SK-N-SH (cell line): ENCODE results near the gene HS3ST5. TPM values are rescaled to one million over a fixed set of nuclear protein-coding genes. Genes with fewer than 3 reads are reported as not detected.
"Not testable (repeated sequence)": the region's sequence is repeated elsewhere in the genome, so short reads cannot be mapped to it uniquely, and the experiment has no call there.

Experiments used
- CTCF ChIA-PET: fragments of 300-600, 350-600 bp; formaldehyde crosslinking; extraction: SDS; loops from one replicate; lab custom pipeline; 2021; lab: Yijun Ruan, JAX
- POLR2A ChIA-PET: fragments of 350-600 bp; sonication (Branson Sonifier 250); formaldehyde crosslinking; extraction: SDS; loops from one replicate; lab custom pipeline; 2020; ENCODE audit warnings: antibody characterized with exemption, inconsistent platforms; lab: Yijun Ruan, JAX
- DNase-seq: peaks from one replicate; pipeline ENCODE4 v3.0.0; 2012
- H2AFZ ChIP-seq: fragments of 200-600 bp; sonication (generic); 2 replicates; pipeline ENCODE4 v1.8.1; 2016; ENCODE audit warnings: antibody characterized with exemption, mild to moderate bottlenecking, low read depth
- H3F3A ChIP-seq: fragments of 200-600 bp; sonication (generic); replicated peaks from 2 replicates; pipeline ENCODE3; 2016; ENCODE audit warnings: antibody characterized with exemption, mild to moderate bottlenecking; ENCODE audit not compliant: insufficient read depth
- H3K27ac ChIP-seq, 2 experiments: fragments of 200-500 bp in 1 of 2; fragments of 200-600 bp in 1 of 2; sonication (Bioruptor generic) in 1 of 2; sonication (generic), shearing (Covaris generic) in 1 of 2; 2 replicates each; pipeline versions ENCODE4 v1.5.1 to v1.6.1; 2014 to 2016; ENCODE audit warnings: low read depth in 2 of 2, inconsistent platforms in 1 of 2, low read length in 1 of 2, mild to moderate bottlenecking in 1 of 2, mixed read lengths in 1 of 2
- H3K27me3 ChIP-seq: fragments of 200-600 bp; sonication (generic), shearing (Covaris generic); 2 replicates; pipeline ENCODE4 v1.6.1; 2016; ENCODE audit warnings: mixed run types; ENCODE audit not compliant: insufficient read depth
- H3K36me3 ChIP-seq, 2 experiments: fragments of 200-500 bp in 1 of 2; fragments of 200-600 bp in 1 of 2; sonication (Bioruptor generic) in 1 of 2; sonication (generic) in 1 of 2; replicated peaks in 1 of 2; 2 replicates each; pipeline versions ENCODE3 to v1.5.1; 2014 to 2016; ENCODE audit warnings: low read length in 1 of 2, mild to moderate bottlenecking in 1 of 2; ENCODE audit not compliant: insufficient read depth in 2 of 2, control insufficient read depth in 1 of 2
- H3K4me1 ChIP-seq, 2 experiments: fragments of 200-500 bp in 1 of 2; fragments of 200-600 bp in 1 of 2; sonication (Bioruptor generic) in 1 of 2; sonication (generic), shearing (Covaris generic) in 1 of 2; 2 replicates each; pipeline versions ENCODE4 v1.5.1 to v1.6.1; 2014 to 2016; ENCODE audit warnings: low read depth in 1 of 2, low read length in 1 of 2, mixed run types in 1 of 2; ENCODE audit not compliant: insufficient read depth in 2 of 2, control insufficient read depth in 1 of 2
- H3K4me2 ChIP-seq: fragments of 200-600 bp; sonication (generic), shearing (Covaris generic); 2 replicates; pipeline ENCODE4 v1.6.1; 2017; ENCODE audit warnings: mixed run types
- H3K4me3 ChIP-seq, 2 experiments: fragments of 200-500 bp in 1 of 2; fragments of 200-600 bp in 1 of 2; sonication (Bioruptor generic) in 1 of 2; sonication (generic), shearing (Covaris generic) in 1 of 2; 2 replicates each; pipeline versions ENCODE4 v1.5.1 to v1.8.1; 2014 to 2016; ENCODE audit warnings: low read depth in 2 of 2, inconsistent platforms in 1 of 2, low read length in 1 of 2, mild to moderate bottlenecking in 1 of 2, mixed read lengths in 1 of 2, moderate library complexity in 1 of 2
- H3K79me2 ChIP-seq: fragments of 200-600 bp; sonication (generic); 2 replicates; pipeline ENCODE4 v1.8.1; 2017; ENCODE audit warnings: mild to moderate bottlenecking; ENCODE audit not compliant: insufficient read depth
- H3K9ac ChIP-seq: fragments of 200-600 bp; sonication (generic); 2 replicates; pipeline ENCODE4 v1.6.1; 2017; ENCODE audit warnings: mixed run types
- H3K9me2 ChIP-seq: fragments of 200-600 bp; sonication (generic); 2 replicates; pipeline ENCODE4 v1.6.1; 2017; ENCODE audit warnings: mixed run types
- H3K9me3 ChIP-seq: fragments of 200-600 bp; sonication (generic); 2 replicates; pipeline ENCODE4 v1.6.1; 2017; ENCODE audit warnings: mixed run types, mild to moderate bottlenecking, moderate library complexity
- H4K20me1 ChIP-seq: fragments of 200-600 bp; sonication (generic); 2 replicates; pipeline ENCODE4 v1.6.1; 2017; ENCODE audit warnings: mild to moderate bottlenecking, mixed run types; ENCODE audit not compliant: insufficient read depth
- CHD2 ChIP-seq: fragments of 150-350 bp; IDR thresholded peaks from 2 replicates; pipeline ENCODE4 v1.6.1; 2018; ENCODE audit warnings: low read length; ENCODE audit not compliant: partially characterized antibody
- ELF1 ChIP-seq: IDR thresholded peaks from 2 replicates; pipeline ENCODE4 v1.4.0; 2012
- FOXJ3 ChIP-seq: sonication (generic); formaldehyde crosslinking; IDR thresholded peaks from 2 replicates; pipeline ENCODE4 v1.5.1; 2020; ENCODE audit warnings: mild to moderate bottlenecking, missing genetic modification reagents
- GABPA ChIP-seq: IDR thresholded peaks from 2 replicates; pipeline ENCODE4 v1.4.0; 2012; ENCODE audit warnings: low read depth, mild to moderate bottlenecking
- GATA2 ChIP-seq: sonication (generic); formaldehyde crosslinking; IDR thresholded peaks from 2 replicates; pipeline ENCODE4 v1.5.0; 2020; ENCODE audit warnings: mild to moderate bottlenecking, missing genetic modification reagents
- MEF2A ChIP-seq: IDR thresholded peaks from 2 replicates; pipeline ENCODE4 v1.4.0; 2012; ENCODE audit warnings: low read depth, borderline replicate concordance
- MXI1 ChIP-seq: IDR thresholded peaks from 2 replicates; pipeline ENCODE4 v1.6.1; 2012; ENCODE audit warnings: mild to moderate bottlenecking, low read depth, low read length, improper control_type of control experiment
- POLR2AphosphoS5 ChIP-seq: IDR thresholded peaks from 2 replicates; pipeline ENCODE4 v1.6.1; 2012; ENCODE audit warnings: low read depth, low read length
- RXRA ChIP-seq: IDR thresholded peaks from 2 replicates; pipeline ENCODE4 v1.4.0; 2012; ENCODE audit warnings: low read depth, mild to moderate bottlenecking, borderline replicate concordance
- SIN3A ChIP-seq: IDR thresholded peaks from 2 replicates; pipeline ENCODE4 v1.6.1; 2012; ENCODE audit warnings: low read depth, mild to moderate bottlenecking, low read length, moderate library complexity, borderline replicate concordance
- TAF1 ChIP-seq: IDR thresholded peaks from 2 replicates; pipeline ENCODE4 v1.6.1; 2012; ENCODE audit warnings: low read depth, mild to moderate bottlenecking, low read length, moderate library complexity, borderline replicate concordance
- TCF12 ChIP-seq: IDR thresholded peaks from 2 replicates; pipeline ENCODE4 v1.4.0; 2012
- YY1 ChIP-seq: IDR thresholded peaks from 2 replicates; pipeline ENCODE4 v1.4.0; 2012; ENCODE audit warnings: low read depth, mild to moderate bottlenecking
- WGBS: methylation state at CpG from one replicate; pipeline ENCODE4 v1.1.6; 2017; ENCODE audit warnings: low lambda C conversion rate; 5-methylcytosine and 5-hydroxymethylcytosine counted together
- polyA plus RNA-seq, 3 experiments: library from polyadenylated mRNA; depleted of rRNA; stranded (reverse); fragments of >200 nt; gene quantifications; 2 replicates each; pipeline ENCODE4 v1.2.3, GENCODE V29; 2012
- TF ChIP-seq, protein P1 (sequence below): IDR thresholded peaks from 2 replicates; pipeline ENCODE4; 2012
- TF ChIP-seq, protein P2 (sequence below): IDR thresholded peaks from 2 replicates; pipeline ENCODE4 v1.4.0; 2012; ENCODE audit warnings: low read depth, borderline replicate concordance
- TF ChIP-seq, protein P3 (sequence below): IDR thresholded peaks from 2 replicates; pipeline ENCODE4 v1.4.0; 2012; ENCODE audit warnings: low read depth
- TF ChIP-seq, protein P4 (sequence below): IDR thresholded peaks from 2 replicates; pipeline ENCODE4 v1.4.0; 2012; ENCODE audit warnings: low read depth, borderline replicate concordance

Gene HS3ST5
- polyA plus RNA-seq, 1 of the 3 experiments (the other 2 are of a cell fraction), result 0.02 TPM

DNA sequence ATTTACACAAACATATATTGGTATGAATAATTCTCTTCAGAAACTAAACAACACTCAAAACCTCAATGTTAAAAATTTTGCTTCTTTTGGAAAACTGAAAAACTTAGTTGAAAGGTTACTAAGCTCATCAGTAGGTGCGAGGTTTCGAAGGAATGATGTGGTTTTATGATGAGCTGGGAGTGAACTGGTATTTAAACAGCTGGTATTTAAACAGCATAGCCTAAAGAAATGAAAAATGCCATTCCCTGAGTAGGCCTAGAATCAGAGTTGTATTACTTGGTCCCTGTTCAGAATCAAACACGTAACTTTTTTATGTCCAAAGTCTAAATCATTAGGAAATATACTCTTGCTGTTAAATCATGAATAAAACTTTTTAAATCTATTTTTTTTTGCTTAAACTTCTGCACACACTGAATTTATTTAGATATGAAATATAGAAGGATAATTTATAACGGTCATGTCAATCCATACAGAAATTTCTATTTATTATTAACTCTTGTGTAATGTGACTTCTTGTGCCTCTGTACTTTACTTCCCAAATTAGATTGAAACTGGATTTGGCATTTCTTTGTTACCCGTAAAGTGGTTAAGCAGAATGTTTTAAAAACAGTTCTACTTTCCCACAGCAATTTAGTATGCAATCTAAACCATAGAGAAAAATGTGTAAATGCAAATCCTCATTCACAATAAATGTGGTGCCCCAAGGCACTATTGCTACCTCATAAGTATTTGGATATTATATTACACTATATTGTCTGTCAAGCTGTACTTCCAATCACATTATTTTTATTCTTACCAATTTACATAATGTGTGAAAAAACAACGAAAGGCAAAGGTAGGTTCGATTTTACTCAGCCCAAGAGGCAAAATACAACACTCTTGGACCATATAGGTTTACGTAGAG lies 124.1 kb downstream of the HS3ST5 start:
- Histone ChIP-seq H3K4me3 (no peak overlapping the region), H3K9ac (no peak overlapping the region), H3K79me2 (no peaks in the 10 kb centered on the region), H3K27ac (no peak overlapping the region), H3K4me2 (no peak overlapping the region), H3K36me3 (no peaks in the 10 kb centered on the region), H3K9me3 (no peaks in the 10 kb centered on the region), H3K4me1 (no peaks in the 10 kb centered on the region), H4K20me1 (no peaks in the 10 kb centered on the region), H3K9me2 (no peaks in the 10 kb centered on the region), H3K27me3 (no peaks in the 10 kb centered on the region), H3F3A (no peaks in the 10 kb centered on the region), H2AFZ (no peak overlapping the region)
- WGBS, result 36% methylated on average over 8 of the region's 8 CpGs
- DNase-seq, result no peak
- TF ChIP-seq, protein P1, sequence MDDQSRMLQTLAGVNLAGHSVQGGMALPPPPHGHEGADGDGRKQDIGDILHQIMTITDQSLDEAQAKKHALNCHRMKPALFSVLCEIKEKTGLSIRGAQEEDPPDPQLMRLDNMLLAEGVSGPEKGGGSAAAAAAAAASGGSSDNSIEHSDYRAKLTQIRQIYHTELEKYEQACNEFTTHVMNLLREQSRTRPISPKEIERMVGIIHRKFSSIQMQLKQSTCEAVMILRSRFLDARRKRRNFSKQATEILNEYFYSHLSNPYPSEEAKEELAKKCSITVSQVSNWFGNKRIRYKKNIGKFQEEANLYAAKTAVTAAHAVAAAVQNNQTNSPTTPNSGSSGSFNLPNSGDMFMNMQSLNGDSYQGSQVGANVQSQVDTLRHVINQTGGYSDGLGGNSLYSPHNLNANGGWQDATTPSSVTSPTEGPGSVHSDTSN, result no peak
- TF ChIP-seq YY1, result no peak
- no peak for TF ChIP-seq TAF1
- TF ChIP-seq TCF12, result no peak
- TF ChIP-seq SIN3A, result no peak
- TF ChIP-seq, protein P2, sequence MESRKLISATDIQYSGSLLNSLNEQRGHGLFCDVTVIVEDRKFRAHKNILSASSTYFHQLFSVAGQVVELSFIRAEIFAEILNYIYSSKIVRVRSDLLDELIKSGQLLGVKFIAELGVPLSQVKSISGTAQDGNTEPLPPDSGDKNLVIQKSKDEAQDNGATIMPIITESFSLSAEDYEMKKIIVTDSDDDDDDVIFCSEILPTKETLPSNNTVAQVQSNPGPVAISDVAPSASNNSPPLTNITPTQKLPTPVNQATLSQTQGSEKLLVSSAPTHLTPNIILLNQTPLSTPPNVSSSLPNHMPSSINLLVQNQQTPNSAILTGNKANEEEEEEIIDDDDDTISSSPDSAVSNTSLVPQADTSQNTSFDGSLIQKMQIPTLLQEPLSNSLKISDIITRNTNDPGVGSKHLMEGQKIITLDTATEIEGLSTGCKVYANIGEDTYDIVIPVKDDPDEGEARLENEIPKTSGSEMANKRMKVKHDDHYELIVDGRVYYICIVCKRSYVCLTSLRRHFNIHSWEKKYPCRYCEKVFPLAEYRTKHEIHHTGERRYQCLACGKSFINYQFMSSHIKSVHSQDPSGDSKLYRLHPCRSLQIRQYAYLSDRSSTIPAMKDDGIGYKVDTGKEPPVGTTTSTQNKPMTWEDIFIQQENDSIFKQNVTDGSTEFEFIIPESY, result no peak
- no peak for TF ChIP-seq MEF2A
- no peak for TF ChIP-seq MXI1
- no peak for TF ChIP-seq FOXJ3
- no peak for TF ChIP-seq GATA2 (CRISPR knock-in tag)
- TF ChIP-seq RXRA, result no peak
- TF ChIP-seq GABPA, result no peak
- TF ChIP-seq POLR2AphosphoS5, result no peak
- TF ChIP-seq, protein P3, sequence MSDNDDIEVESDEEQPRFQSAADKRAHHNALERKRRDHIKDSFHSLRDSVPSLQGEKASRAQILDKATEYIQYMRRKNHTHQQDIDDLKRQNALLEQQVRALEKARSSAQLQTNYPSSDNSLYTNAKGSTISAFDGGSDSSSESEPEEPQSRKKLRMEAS, result no peak
- TF ChIP-seq ELF1, result no peak
- no peak for TF ChIP-seq CHD2
- TF ChIP-seq, protein P4, sequence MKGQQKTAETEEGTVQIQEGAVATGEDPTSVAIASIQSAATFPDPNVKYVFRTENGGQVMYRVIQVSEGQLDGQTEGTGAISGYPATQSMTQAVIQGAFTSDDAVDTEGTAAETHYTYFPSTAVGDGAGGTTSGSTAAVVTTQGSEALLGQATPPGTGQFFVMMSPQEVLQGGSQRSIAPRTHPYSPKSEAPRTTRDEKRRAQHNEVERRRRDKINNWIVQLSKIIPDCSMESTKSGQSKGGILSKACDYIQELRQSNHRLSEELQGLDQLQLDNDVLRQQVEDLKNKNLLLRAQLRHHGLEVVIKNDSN, result no peak
- CTCF ChIA-PET, result no interaction called here
- POLR2A ChIA-PET, result no interaction called here

DNA sequence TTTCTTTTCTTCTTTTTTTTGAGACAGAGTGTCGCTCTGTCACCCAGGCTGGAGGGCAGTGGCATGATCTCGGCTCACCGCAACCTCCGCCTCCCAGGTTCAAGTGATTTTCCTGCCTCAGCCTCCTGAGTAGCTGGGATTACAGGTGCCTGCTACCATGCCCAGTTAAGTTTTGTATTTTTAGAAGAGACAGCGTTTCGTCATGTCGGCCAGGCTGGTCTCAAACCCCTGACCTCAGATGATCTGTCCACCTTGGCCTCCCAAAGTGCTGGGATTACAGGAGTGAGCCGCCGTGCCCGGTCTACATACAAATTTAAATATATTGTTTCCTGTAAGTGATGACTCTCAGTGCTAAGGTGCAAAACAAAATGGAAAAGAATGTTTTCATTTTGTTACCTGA lies 124.8 kb downstream of the HS3ST5 start:
- H3K4me2 ChIP-seq, H3K27me3 ChIP-seq, H2AFZ ChIP-seq, CTCF ChIA-PET, H3F3A ChIP-seq, POLR2A ChIA-PET, H3K9ac ChIP-seq, H3K9me3 ChIP-seq, DNase-seq, H3K36me3 ChIP-seq, H3K79me2 ChIP-seq, H3K4me3 ChIP-seq, H4K20me1 ChIP-seq, H3K27ac ChIP-seq, H3K4me1 ChIP-seq, H3K9me2 ChIP-seq: not testable (repeated sequence)
- WGBS, result 70% methylated on average over 10 of the region's 10 CpGs
